GM18909 (cell line): ENCODE data around the gene AGO1.
"Not testable (repeated sequence)": the region's sequence is repeated elsewhere in the genome, so short reads cannot be mapped to it uniquely, and the experiment has no call there.

Experiments
- ATAC-seq: cut with Tn5 transposase; IDR thresholded peaks from one replicate; pipeline ENCODE4 v1.9.1; 2021; ENCODE audit warnings: mild to moderate bottlenecking; ENCODE audit not compliant: unreplicated experiment, poor library complexity

Gene AGO1

DNA sequence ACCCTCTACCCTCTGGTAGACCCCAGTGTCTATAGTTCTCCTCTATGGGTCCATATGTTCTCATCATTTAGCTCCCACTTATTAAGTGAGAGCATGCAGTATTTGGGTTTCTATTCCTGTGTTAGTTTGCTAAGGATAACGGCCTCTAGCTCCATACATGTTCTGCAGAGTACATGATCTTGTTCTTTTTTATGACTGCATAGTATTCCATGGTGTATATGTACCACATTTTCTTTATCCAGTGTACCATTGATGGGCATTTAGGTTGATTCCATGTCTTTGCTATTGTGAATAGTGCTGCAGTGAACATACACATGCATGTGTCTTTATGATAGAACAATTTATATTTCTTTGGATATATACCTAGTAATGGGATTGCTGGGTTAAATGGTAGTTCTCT lies 81.3 kb downstream of the AGO1 start:
- not testable (repeated sequence) for ATAC-seq

DNA sequence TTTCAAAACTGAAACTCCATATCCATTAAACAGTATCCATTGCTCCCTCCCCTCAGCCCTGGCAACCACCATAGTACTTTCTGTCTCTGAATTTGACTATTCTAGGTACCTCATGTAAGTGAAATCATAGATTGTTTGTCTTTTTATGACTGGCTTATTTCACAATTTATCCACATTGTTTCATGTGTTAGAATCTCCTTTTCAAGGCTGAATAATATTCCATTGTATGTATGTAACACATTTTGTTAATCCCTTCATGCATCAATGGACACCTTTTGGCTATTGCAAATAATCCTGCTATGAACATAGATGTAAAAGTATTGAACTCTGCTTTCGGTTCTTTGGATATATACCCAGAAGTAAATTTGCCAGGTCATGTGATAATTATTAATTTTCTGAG lies 85.4 kb downstream of the AGO1 start:
- ATAC-seq, result no peak

DNA sequence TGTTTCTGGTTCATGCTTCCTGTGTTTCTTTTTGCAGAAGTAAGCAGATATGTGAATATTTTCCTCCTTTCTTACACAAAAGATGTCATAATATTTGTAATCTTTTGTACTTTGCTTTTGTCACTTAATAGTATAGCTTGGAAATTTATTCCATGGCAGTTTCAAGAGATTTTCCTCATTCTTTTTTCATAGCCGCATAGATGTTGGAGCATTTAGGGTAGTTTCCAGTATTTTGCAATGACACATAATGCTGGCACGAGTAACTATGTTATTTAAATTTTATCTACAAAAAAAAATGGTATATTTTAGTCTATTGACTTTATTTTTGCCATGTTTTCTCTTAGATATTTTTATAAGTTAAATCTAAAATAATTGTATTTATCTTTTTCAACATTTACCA lies 88.6 kb downstream of the AGO1 start:
- ATAC-seq, result no peak

DNA sequence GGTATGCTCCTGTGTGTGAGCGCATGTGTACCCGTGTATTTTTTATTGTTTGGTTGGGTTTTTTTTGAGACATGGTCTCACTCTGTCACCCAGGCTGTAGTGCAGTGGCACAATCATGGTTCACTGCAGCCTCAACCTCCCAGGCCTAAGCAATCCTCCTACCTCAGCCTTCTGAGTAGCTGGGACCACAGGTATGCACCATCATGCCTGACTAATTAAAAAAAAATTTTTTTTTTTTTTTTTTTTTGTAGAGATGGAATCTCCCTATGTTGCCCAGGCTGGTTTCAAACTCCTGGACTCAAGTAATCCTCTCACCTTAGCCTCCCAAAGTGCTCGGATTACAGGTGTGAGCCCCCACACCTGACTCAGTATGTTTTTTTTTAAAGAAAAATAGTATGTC lies 89.6 kb downstream of the AGO1 start:
- not testable (repeated sequence) for ATAC-seq

DNA sequence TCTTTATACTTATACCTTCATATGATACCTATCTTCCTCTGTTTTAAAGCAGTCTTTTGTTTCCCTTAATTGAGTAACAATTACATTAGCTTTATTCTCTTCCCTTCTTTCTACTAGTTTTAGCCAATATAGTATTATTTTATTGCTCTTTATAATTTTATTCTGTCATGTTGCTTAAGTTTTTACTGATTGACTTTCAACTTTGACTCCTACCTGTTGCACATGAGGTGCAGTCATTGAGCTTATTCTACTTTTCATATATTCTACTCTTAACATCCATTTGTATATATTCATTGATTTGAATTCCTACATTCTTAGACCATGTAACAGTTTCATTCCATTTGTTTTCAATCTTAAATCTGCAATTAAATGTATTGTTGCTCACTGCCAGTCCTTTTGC lies 97.1 kb downstream of the AGO1 start:
- no peak for ATAC-seq
